22Rv1 (cell line): ENCODE data around the gene NRXN3.

Experiments
- CTCF ChIP-seq: fragments of 450-650 bp; IDR thresholded peaks from 2 replicates; pipeline ENCODE4 v1.5.1; 2017; ENCODE audit warnings: mild to moderate bottlenecking
- ZFX ChIP-seq: fragments of 450-650 bp; IDR thresholded peaks from 2 replicates; pipeline ENCODE4 v1.6.1; 2017; ENCODE audit warnings: antibody characterized with exemption, borderline replicate concordance

GRCh38 chr14:78972440-78972839, 802.3 kb downstream of the NRXN3 start:
- TF ChIP-seq CTCF (no peak), ZFX (no peak)
